CD4-positive, alpha-beta T cell treated with Interleukin-6 for 4 hours (primary cell): ENCODE measurements around the gene JAZF1.

Source experiments
- DNase-seq: peaks from one replicate; pipeline ENCODE4 v3.0.0-alpha.2; 2020; ENCODE audit warnings: mixed read lengths

Gene JAZF1

DNA sequence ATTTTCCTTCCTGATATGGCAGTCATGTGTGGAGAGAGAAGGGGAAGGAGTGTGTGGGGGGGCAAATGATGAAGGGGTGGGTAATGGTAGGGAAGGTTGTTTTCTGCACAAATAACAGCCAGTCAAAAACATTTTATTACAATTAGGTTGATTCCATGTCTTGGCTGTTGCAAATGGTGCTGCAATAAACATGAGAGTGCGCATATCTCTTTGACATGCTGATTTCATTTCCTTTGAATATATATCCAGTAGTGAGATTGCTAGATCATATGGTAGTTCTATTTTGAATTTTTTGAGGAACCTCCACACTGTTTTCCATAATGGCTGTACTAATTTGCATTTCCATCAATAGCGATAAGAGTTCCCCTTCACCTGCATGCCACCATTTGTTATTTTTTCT lies 10.6 kb upstream of the JAZF1 start:
- no peak for DNase-seq

DNA sequence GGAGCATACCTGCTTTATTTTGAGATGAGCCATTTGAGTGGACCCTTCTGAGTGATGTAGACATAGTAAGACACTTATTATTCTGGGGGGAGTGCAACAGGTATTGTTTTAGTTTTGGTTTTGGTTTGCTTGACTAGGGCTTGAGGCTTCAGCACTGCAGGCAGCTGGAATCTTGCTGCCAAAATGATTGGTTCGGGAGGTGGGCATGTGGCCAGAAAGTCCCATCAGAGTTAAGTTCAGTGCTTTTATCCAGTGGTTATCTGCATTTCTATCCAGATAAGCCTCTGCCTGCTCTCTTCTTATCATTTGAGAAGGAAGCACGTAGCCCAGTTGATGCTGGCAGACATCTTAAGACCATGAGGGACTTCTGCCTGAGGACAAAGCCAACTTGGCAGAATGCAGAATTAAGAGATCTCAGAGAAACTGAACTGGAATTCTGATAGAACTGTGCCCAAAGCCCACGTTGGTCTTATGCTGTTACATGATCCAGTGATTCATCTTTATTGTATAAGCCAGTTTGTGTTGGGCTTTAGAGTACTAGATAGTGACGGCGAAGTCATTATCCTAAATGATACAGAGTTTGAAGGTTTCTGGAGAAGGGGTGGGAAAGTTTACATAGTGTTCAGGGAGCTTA lies 9.6 kb upstream of the JAZF1 start:
- no peak for DNase-seq

DNA sequence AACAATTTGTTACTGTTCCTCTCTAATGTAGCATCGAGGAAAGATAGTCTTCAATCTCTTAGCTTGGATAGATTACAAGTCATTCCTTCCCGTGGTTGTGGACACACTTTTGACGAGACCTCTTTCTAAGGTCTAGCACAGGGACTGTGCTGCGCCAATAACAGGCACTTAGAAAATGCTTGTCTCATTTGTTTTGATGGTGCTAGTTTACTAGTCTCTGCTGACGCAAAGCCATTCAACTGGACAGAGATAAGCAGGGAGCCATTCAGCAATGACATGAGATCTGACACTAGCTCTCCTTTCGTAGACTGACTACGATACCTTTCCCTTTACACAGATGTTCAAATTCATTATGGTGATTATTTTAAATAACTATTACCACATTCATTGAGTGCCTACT lies 6.4 kb upstream of the JAZF1 start:
- no peak for DNase-seq

DNA sequence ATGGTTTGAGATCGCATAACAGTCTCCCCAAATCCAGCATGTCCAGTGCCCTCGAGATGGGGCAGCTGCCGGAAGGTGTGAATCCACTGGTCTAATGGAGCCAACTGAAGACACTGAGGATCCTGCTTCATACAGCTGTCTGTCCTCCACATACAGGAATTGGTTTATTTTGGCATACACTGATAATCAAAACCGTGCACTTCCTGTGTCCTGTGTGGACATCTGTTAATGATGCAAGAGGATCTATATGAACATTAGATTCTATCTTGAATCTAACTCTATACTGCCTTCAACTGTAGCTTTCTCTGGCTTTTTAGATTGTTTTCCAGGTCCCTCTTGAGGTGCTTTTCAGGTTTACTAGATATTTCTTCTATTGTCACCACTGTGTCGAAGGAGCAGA lies 3.0 kb upstream of the JAZF1 start:
- no peak for DNase-seq

DNA sequence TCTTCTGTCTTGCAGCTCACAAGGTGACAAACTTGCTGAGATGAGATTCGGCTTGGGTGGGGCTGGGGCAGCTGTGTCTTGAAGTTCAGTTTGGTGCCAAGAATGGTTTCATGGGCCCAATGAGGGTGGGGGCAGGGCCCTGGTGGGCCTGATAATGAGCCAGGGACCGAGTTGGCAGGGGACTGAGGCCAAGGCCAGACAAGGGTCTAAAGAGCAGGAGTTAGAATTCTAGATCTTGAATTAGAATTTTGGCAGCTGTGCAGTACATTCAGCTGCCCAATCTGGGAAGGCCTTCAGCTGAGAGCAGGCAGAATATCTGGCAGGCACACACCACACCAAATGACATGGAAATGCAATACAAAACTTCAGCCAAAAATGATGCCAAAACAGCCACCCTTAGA lies 1.5 kb upstream of the JAZF1 start:
- no peak for DNase-seq

DNA sequence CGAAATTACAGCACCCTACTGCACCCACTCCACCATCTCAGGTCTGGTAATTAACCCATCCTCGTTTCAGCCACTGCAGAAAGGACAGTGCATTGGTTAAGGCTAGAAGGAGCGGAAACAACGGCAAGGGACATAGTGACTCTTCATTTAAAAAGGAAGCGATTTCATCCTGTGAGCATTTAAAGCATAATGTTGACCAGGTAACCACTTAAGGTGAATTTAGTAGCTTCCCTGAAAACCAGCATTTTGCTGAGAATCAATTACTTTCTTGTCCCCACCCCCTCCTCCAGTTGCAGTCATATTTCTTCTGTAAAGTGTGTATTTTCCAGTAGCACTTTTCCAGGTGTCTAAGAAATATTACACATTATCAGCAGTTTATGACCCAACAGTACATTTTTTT lies 821 bp upstream of the JAZF1 start:
- DNase-seq = no peak

DNA sequence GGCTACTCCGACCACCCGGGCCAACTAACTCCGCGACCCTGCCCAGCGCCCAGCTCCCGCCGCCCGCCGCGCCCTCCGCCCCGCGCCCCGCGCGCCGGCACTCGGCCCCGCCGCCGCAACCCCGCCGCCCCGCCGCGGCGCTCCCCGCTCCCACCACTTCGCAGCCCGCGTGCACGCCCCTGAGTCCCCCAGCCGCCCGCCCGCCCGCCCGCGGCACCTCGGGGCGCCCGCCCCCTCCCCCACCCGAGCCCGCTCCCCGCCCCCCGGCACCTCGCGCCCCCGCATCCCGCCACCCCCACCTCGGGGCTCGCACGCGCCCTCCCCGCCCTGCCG lies 598 bp downstream of the JAZF1 start:
- no peak for DNase-seq

DNA sequence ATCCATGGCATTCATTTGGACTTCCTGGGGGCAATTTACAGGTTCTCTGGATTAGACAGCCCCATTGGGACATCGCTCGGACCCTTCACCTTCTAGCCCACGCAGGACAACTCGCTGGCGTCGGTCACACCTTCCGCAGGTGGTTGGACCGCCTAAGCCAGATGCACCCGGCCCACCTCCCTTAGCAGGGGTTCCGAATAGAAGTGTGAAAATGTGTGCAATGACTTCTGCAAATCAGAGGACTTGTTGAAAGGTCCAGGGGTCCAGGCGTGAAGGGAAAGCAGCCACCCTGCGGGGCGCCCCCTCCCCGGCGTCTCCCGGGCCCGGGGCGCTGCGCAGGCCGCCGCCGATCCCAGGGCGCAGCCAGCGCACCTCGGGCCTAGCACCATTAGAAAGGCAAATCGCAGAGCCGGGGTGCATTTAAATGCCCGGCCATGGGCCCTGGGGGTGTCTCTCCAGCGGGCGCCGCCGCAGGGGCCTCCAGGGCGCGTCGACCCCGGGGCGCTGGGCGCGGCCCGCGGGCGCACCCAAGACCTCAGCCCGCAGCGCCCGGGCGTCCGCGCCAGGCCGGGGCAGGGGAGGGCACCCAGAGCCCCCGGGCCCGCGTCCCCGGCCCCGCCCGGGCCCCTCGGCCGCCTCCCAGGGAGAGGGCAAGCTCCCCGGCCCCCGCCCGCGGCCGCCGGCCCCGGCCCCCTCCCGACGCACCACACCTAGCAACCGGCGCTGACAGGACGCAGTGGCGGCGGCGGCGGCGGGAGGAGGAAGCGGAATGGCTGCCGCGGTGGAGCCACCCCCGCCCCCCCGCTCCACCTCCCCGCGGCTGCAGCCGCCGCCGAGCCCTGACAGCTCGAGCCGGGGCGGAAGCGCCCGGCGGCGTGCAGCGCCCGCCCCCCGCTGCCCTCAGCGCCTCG lies 1.2 kb downstream of the JAZF1 start:
- DNase-seq = peak; percentile 84

DNA sequence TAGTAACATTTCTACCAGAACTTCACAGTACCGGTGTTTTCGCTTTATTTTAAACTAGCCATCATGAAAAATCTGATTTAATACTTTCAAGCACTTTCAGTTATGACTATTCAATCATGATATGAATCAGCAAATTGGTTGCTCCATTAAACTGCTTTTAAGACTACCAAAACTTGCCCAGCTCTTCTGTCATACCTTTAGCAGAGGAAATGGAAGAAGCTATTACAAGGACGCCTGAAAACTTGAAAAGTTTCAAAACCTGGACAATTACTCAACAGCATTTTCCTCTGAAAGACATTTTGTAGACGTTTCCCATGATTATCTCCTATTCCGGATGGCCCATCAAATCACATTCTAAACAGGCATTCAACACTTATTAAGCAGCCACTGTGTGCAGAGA lies 2.0 kb downstream of the JAZF1 start:
- no peak for DNase-seq

DNA sequence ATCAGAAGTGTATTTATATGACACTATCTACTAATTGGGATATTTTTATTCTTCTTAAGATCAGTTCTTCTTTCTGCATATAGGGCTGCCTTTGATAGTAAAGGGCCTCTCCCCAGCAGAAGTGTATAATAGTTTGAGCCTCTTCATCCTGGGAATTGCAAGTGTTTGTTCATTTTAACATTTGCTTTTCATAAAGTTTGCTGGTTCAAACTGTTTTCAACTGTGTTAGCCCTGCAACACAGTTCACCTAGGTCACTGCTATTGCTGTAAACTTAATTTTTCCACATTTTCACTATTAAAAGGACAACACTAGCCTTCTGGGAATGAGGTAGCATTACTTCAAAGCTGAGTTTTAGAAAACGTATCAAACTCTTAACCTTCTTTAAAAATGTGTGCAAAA lies 2.8 kb downstream of the JAZF1 start:
- DNase-seq = no peak

DNA sequence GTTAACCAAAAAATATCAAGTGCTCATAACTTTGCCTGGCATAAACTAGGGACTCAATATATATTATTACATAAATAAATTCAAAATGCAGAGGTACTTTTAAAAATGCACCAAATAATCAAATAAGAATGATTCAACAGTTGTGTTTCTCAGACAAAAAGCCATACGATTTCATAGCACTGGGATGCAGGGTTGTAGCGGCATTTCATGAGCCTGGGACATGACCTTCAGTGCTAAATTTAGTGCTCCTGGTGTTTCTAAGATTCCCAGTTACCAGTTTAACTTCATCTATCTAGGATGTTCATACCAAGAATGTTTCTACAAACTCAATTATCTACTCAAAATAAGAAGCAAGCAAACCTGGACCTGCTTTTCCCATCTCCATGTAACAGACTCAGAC lies 4.0 kb downstream of the JAZF1 start:
- no peak for DNase-seq

DNA sequence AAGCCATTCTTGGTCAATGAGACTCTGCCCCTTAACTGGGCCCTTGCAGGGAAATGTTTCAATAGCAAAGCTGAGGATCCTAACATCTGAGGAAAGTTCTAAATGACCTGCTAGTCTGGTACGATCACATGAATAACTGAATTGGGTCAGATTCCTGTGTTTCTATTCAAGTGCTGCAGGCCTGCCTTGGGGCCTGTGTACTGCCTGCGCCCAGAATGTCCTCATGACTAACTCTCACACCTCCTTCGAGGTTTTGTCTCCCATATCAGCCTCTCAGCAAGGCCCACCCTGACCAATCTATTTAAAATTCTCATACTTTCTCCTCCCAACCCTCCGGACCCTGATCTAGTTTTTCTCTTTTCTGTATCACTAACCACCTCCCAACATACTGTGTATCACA lies 4.4 kb downstream of the JAZF1 start:
- no peak for DNase-seq

DNA sequence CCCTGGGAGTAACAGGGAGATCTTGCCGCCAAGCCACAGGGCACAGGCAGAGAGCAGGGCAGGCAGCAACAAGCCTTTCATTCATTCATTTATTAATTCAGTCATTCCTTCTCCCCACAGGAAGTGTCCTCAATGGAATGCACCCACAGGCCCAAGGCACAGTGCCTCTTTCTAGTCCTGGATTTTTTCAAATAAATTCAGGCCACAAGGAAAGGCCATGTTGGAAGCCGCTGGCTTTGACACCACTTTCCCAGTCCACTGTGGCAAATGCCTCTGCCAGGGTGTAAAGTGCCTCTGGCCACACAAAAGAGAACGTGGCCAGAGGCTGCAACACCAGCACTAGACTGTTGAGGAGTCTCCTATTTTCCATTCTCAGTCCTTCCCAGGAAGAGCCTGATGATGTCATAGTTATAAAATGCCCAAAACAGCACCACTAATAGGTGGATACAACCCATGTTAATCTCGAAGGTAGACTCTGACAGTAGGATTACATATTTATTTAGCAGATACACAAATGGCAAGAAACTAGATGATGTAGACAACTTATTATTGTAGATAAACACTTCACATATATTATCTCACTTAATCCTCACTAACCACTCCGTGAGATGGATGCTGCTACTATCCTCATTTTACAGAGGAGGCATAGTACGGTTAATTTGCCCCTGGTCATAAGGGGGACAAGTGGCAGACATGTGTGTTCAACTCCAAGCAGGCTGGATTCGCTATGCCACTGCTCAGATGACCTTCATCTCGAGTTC lies 5.5 kb downstream of the JAZF1 start:
- DNase-seq = no peak

DNA sequence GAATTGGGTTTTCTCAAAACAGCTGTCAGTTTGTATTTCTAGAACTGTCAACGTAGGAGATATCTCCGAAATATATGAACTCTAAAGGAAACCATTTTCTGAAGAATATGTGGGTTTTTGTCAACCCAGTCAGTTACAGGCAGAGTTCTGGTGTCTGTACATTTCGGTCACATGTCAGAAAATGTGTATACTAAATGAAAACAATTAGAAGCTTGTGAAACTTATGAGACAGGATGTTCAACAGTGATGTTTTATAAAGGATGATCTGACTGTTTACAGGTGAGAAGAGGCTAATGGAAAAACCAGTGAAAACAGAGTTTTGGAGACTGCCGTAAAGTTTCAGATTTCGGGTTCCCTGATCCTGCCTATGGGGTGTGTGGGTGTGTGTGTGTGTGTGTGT lies 6.2 kb downstream of the JAZF1 start:
- DNase-seq = no peak

DNA sequence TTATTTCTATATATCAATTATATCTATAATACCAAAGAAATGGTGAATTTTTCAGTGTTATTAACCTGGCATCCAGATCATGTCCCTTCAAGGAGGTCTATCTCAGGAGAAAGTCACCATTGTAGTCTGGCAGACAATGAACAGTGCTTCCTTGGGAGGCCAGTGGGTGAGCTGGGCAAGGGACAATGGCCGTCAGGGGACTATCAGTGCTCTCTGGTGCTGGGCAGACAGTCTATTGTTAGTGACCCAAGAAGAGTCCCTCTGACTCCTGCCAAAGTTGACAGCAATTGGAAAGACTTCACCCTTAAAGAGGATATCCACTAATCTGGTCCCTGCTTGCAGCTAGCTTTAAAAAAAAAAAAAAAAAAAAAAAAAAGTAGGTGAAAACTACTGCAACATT lies 7.1 kb downstream of the JAZF1 start:
- DNase-seq = no peak

DNA sequence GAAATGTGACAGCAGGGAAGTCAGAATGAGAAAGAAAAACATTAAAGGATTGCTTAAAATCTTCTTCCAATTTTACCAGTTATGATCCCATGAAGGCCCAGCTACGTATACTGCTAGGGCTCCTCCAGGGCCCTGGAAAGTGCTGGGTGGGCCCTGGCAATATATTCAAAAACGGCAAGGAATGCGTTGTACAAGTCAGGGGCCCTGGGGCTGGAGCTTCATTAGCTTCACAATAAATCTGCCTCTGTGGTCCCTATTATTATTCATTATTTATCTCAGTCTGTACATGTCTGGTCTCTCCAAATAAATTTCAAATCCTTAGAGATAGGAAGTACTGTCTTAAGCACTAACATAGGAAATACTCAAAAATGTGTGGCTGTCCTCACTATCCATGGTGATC lies 7.6 kb downstream of the JAZF1 start:
- no peak for DNase-seq

DNA sequence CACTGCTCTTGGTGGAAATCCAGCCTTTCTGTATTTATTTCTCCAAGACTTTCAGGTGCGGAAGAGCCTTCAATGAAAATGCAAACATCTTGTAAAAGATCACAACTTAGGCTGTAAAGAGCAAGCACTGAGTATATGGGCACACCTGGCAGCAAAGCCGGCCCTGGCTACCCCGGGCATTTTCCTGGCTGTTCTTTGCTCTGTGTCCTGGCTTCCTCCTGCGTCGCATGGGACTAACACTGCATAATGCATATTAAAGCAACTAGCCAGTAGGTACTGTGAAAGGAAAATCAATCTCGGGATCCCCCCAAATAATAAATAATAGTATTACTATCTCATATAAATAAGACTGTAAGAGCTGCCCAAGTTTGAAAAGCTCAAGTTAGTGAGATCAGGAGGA lies 9.9 kb downstream of the JAZF1 start:
- DNase-seq = no peak

DNA sequence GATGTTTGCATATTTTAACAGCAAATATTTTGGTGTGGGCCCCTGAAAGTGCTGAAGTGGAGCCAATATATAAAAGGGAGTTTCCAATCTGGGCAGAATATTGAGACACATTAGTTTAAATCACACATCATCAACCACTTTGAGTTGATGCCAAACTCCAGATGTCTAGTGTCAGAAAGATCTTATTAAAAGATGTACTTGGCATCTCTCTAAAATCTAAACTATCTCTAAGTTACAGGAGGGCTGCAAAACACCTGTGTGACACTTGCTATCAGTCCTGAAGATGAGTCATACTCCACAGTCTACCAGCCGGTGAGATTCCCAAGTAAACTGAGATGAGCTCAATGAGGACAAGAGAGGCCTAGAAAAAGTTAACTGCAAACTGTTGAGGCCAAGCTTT lies 11.4 kb downstream of the JAZF1 start:
- no peak for DNase-seq

DNA sequence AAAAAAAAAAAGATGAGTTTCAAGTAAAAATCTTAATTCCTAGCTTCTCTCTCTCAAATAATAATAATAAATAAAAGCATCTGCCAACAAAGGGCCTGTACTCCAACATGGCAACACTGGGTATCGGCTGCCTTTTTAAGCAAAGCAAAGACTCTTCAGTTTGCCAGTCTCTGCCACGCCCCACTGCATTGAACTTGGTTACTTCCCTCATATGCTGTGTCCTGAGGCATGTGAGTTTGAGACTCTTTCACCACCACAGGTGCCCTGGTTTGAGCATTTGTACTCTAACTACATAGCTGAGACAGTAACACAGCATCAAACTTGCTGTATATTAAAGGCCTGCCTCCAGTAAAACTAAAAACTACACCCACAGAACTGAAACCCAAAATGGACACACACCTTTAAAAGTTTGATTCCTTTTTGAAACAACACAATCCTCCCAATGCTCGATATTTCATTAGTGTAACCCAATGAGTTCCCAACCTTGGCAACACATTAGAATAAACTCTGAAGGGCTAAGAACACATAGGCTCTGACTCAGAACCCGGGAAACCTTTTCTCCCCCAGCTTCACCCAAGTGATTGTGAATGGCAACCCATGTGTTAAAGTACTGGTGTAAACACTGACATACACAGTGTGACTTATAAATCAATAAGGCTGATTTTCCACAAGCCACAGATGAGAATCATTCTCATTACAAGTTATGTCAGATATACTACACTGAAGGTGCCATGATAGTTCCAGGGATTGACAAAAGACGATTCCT lies 12.0 kb downstream of the JAZF1 start:
- no peak for DNase-seq

DNA sequence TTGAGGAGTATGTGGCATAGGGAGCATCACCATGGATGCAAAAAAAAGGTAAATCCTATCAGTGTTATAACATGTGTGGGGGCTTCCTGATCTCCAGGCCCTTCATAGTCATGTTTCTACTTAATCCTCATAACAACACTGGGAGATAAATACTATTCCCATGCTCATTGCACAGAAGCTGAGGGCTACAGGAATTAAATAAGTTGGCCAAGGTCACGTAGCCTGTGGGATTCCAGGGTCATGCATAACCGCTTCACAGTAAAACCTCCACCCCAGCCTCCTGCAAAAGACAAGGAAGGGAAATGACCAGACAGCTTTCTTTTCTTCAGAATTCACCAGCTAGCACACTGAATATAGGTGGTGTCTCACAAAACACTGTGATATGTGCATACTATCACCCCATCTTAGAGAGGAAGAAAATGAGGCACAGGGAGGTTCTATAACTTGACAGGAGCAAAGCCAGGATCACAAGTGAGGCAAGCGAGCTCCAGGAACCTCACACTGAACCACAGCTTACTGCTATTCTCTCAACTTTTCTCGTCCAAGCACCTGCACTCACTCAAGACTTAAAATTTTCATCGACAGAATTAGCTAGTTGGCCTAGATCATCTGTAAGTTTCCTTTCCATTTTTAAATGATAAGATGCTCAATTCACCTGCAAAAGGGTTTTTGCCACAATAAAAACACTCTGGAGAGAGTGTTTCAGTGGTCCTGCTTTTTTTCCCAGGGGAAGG lies 13.4 kb downstream of the JAZF1 start:
- DNase-seq = no peak

DNA sequence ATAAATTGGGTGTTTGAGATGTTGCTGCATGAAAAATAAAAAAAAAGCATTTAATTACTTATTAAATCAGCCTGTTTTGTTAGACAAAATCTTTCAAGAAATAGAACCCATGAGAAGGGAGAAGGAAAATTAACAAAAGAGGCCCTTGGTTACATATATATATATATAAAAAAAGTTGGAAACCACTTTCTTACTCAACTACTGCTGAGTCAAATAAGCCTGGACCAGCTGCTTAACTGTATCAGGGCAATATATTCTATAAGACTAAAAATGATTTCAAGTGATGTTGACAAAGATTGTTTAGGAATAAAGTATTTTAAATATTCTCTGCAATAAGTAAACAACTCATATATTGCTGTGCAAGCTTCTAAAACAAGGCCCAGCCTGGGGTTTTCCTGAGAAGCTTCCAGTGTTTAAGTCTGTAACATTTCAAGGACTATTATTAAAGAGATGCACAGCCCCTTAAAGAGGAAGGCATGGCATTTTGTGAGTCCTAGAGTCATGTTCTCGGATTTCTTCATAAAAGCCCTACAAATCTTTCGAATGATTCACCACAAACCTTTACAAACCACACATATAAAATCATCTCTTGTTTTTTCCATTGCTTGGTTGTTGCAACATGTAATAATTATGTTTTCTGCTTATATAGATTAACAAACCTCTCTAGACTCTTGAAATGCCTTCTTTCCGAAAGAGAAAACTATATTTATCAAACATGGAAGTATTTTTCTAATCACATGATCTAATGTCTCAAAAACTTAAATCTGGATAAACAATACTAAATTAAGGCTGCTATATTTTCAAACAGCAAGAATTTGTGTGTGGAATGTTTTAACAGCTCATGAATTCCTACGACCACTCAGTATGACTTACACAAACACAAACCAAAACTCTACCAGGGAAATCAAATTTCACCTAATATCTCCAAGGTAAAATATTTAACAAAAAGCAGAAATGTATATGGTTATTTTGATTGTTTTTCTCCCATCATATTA lies 14.3 kb downstream of the JAZF1 start:
- no peak for DNase-seq
